Ovary (tissue), 3 donors: ENCODE data around the gene EDIL3.

ENCODE experiments used
- CTCF ChIP-seq, 3 donors: fragments of 450-650 bp in 2 of 3; fragments of 200-600 bp in 1 of 3; IDR thresholded peaks; one replicate each; pipeline versions ENCODE4 v1.5.1 to v1.8.0; 2016 to 2022; ENCODE audit warnings: antibody characterized with exemption in 3 of 3, mild to moderate bottlenecking in 1 of 3
- EP300 ChIP-seq: sonication (generic); formaldehyde crosslinking; IDR thresholded peaks from one replicate; pipeline ENCODE4 v1.6.1; 2017; ENCODE audit warnings: antibody characterized with exemption
- donor health status: DM: no; HTN: no; CAD: no.

GRCh38 chr5:84260939-84261338, 123.7 kb downstream of the EDIL3 start:
- no peak for TF ChIP-seq EP300
- no peak for TF ChIP-seq CTCF (IDR thresholded peaks at IDR 0.05)
